Measurements from ENCODE around the gene C16orf95. TPM values are rescaled to one million over a fixed set of nuclear protein-coding genes. Genes with fewer than 3 reads are reported as not detected.

C16orf95 gene
- total and polyA plus RNA-seq, 2 of the 4 experiments (the other 2 are of a cell fraction), result 2.0 to 4.7 TPM

DNA sequence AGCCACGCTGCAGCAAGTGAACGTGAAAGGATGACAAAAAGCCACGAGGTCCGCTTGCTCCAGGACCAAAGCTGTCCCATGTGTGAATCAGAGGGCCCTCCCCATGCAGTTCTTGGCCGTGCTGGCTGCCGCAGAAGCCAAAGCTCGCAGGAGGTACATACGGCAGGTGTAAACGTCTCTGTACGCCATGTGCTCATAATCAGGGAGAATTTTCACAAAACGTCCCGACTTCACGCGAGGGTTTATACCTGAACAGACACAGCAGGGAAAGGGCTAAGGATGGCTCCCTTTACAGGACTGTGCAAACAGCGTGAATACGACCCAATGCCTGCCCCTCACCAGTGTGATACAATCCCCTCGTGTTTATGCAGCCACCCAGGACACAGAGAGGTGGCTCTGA is 41.1 kb upstream of the C16orf95 start:
- H2BK120ac ChIP-seq (ENCODE audit: low read depth, low read length), result no peak overlapping the region
- no peak overlapping the region for H3K4ac ChIP-seq (ENCODE audit: low read depth, low read length)
- H3K23ac ChIP-seq (ENCODE audit: low read depth, low read length), result no peak overlapping the region
- H3K36me3 ChIP-seq (ENCODE audit: control insufficient read depth, insufficient read depth, low read length), result peaks cover 30% of the 10 kb centered on the region
- H2AK5ac ChIP-seq (ENCODE audit: low read depth, low read length), result no peak overlapping the region
- H2AFZ ChIP-seq (replicated peaks; ENCODE audit: low read length, poor library complexity), result no peak overlapping the region
- H3K4me3 ChIP-seq (ENCODE audit: insufficient read depth, low read depth, low read length), result no peak overlapping the region
- no peak overlapping the region for H3K56ac ChIP-seq (ENCODE audit: extremely low read depth, insufficient read depth, low read length)
- H3K27ac ChIP-seq (ENCODE audit: insufficient read depth, low read length), result no peak overlapping the region
- BruUV-seq (replicated peaks), result no TSS peak
- ChIA-PET POLR2A (ENCODE audit: unreplicated experiment) (no interaction called here), CTCF (no interaction called here)
- H2BK15ac ChIP-seq (ENCODE audit: low read depth, low read length), result no peak overlapping the region
- H4K5ac ChIP-seq (ENCODE audit: low read depth, low read length), result no peak overlapping the region
- dilution Hi-C loops (cut with HindIII; ENCODE audit: low sequenced_read_pairs, unreplicated experiment) (no loop called here), intact Hi-C loops (cut with micrococcal nuclease) (no loop called here), in situ Hi-C loops (cut with MboI; ENCODE audit: low sequenced_read_pairs) (no loop called here)
- DNase-seq (no peak), ATAC-seq (ENCODE audit: low read depth) (no peak)
- no peaks in the 10 kb centered on the region for H3K9me3 ChIP-seq (ENCODE audit: control insufficient read depth, insufficient read depth, low read length)
- no peak overlapping the region for H3K14ac ChIP-seq (replicated peaks; ENCODE audit: low read depth, low read length)
- no peak overlapping the region for H3K4me2 ChIP-seq (ENCODE audit: low read depth, low read length)
- peaks cover 9% of the 10 kb centered on the region; the same call in 1 of the 2 replicates for H3K9me1 ChIP-seq (ENCODE audit: insufficient read depth, low read length)
- H3K4me1 ChIP-seq (ENCODE audit: control insufficient read depth, insufficient read depth, low read length), result peaks cover under 1% of the 10 kb centered on the region; the same call in 1 of the 2 replicates
- no peak overlapping the region for H2BK5ac ChIP-seq (ENCODE audit: low read depth, low read length, poor library complexity, severe bottlenecking)
- peaks cover 25% of the 10 kb centered on the region; the same call in 1 of the 2 replicates for H4K20me1 ChIP-seq (ENCODE audit: insufficient read depth, low read length)
- no peak overlapping the region for H3K9ac ChIP-seq (ENCODE audit: low read depth, low read length)
- H3K27me3 ChIP-seq (ENCODE audit: control insufficient read depth, insufficient read depth, low read length), result no peaks in the 10 kb centered on the region
- H2AK9ac ChIP-seq (replicated peaks; ENCODE audit: low read depth, low read length, poor library complexity), result no peak overlapping the region
- H3K18ac ChIP-seq (ENCODE audit: low read depth, low read length), result no peak overlapping the region
- no peak overlapping the region for H4K91ac ChIP-seq (ENCODE audit: insufficient read depth, low read depth, low read length)
- TF ChIP-seq RAD21 (IDR thresholded peaks at IDR 0.05; ENCODE audit: low read length) (no peak), RFX5 (IDR thresholded peaks at IDR 0.05; ENCODE audit: low read depth, low read length) (no peak), BHLHE40 (IDR thresholded peaks at IDR 0.05; ENCODE audit: low read depth, low read length) (no peak), NFE2L2 (IDR thresholded peaks at IDR 0.05; ENCODE audit: low read depth, low read length) (no peak), RCOR1 (IDR thresholded peaks at IDR 0.05; ENCODE audit: insufficient replicate concordance, low read length) (no peak), POLR2A (IDR thresholded peaks at IDR 0.05; ENCODE audit: low read depth, low read length) (no peak), FOS (IDR thresholded peaks at IDR 0.05; ENCODE audit: low read depth, low read length) (no peak), CHD1 (IDR thresholded peaks at IDR 0.05; ENCODE audit: low read depth, low read length) (no peak), SMC3 (IDR thresholded peaks at IDR 0.05; ENCODE audit: low read depth, low read length) (no peak), MAFK (IDR thresholded peaks at IDR 0.05; ENCODE audit: low read depth, low read length) (no peak), CEBPB (IDR thresholded peaks at IDR 0.05; ENCODE audit: low read depth, low read length) (no peak), MAZ (IDR thresholded peaks at IDR 0.05; ENCODE audit: borderline replicate concordance, low read depth, low read length) (no peak), MXI1 (IDR thresholded peaks at IDR 0.05; ENCODE audit: borderline replicate concordance, low read depth, low read length) (no peak)
- TF ChIP-seq, protein P1, sequence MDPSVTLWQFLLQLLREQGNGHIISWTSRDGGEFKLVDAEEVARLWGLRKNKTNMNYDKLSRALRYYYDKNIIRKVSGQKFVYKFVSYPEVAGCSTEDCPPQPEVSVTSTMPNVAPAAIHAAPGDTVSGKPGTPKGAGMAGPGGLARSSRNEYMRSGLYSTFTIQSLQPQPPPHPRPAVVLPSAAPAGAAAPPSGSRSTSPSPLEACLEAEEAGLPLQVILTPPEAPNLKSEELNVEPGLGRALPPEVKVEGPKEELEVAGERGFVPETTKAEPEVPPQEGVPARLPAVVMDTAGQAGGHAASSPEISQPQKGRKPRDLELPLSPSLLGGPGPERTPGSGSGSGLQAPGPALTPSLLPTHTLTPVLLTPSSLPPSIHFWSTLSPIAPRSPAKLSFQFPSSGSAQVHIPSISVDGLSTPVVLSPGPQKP (IDR thresholded peaks at IDR 0.05; ENCODE audit: borderline replicate concordance, low read depth, low read length), result no peak
- TF ChIP-seq, protein P2, sequence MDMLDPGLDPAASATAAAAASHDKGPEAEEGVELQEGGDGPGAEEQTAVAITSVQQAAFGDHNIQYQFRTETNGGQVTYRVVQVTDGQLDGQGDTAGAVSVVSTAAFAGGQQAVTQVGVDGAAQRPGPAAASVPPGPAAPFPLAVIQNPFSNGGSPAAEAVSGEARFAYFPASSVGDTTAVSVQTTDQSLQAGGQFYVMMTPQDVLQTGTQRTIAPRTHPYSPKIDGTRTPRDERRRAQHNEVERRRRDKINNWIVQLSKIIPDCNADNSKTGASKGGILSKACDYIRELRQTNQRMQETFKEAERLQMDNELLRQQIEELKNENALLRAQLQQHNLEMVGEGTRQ (IDR thresholded peaks at IDR 0.05; ENCODE audit: low read depth, low read length), result no peak
- TF ChIP-seq, protein P3, sequence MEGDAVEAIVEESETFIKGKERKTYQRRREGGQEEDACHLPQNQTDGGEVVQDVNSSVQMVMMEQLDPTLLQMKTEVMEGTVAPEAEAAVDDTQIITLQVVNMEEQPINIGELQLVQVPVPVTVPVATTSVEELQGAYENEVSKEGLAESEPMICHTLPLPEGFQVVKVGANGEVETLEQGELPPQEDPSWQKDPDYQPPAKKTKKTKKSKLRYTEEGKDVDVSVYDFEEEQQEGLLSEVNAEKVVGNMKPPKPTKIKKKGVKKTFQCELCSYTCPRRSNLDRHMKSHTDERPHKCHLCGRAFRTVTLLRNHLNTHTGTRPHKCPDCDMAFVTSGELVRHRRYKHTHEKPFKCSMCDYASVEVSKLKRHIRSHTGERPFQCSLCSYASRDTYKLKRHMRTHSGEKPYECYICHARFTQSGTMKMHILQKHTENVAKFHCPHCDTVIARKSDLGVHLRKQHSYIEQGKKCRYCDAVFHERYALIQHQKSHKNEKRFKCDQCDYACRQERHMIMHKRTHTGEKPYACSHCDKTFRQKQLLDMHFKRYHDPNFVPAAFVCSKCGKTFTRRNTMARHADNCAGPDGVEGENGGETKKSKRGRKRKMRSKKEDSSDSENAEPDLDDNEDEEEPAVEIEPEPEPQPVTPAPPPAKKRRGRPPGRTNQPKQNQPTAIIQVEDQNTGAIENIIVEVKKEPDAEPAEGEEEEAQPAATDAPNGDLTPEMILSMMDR (conservative IDR thresholded peaks at IDR 0.05; ENCODE audit: low read depth, low read length), result no peak
- no peak overlapping the region for H4K8ac ChIP-seq (ENCODE audit: low read depth in 2 of 2, low read length in 2 of 2)
- H2BK20ac ChIP-seq (ENCODE audit: low read depth, low read length), result no peak overlapping the region
- H3K79me1 ChIP-seq (ENCODE audit: low read depth in 1 of 2, low read length in 2 of 2), result peaks cover 4 to 45% of the 10 kb centered on the region in 2 experiments
- WGBS, 2 experiments (ENCODE audit: extremely low coverage in 2 of 2, insufficient read length in 1 of 2), result 98% methylated on average over 15 of the region's 17 CpGs; no CpG with 5 or more reads in 1 of the 2 experiments

All from IMR-90 (cell line).